Mucosa of descending colon (tissue), 3 donors: ENCODE results near the gene MYO5B. TPM values are rescaled to one million over a fixed set of nuclear protein-coding genes. Genes with fewer than 3 reads are reported as not detected.

Source experiments
- ATAC-seq: fragments of 200-7000 bp; cut with Tn5 transposase; one replicate; pipeline ENCODE4 v1.9.1; 2020; ENCODE audit warnings: mild to moderate bottlenecking, moderate library complexity
- DNase-seq, 3 donors: peaks; one replicate each; pipeline ENCODE4 v3.0.0-alpha.2; 2020
- H3K36me3 ChIP-seq: fragments of 200-600 bp; one replicate; pipeline ENCODE4 v1.8.0; 2021; ENCODE audit warnings: low read depth, mild to moderate bottlenecking
- H3K4me1 ChIP-seq: fragments of 200-600 bp; one replicate; pipeline ENCODE4 v1.8.0; 2021; ENCODE audit warnings: low read depth, mild to moderate bottlenecking
- H3K4me3 ChIP-seq: fragments of 200-600 bp; one replicate; pipeline ENCODE4 v1.8.0; 2021; ENCODE audit warnings: mild to moderate bottlenecking
- H3K9me3 ChIP-seq: fragments of 200-600 bp; one replicate; pipeline ENCODE4 v1.8.0; 2021; ENCODE audit warnings: mild to moderate bottlenecking
- intact Hi-C, 2 donors: fragments of 100-400 bp; cut with DNase I in 1 of 2; cut with micrococcal nuclease in 1 of 2; formaldehyde crosslinking; loops; one replicate each; pipeline versions ENCODE4 v1.11.0 to v1.11.1; 2022; cut with DNase I, micrococcal nuclease
- total RNA-seq, 3 donors: library from RNA; stranded (reverse); fragmentation: NEBNext Ultra II Directional in 2 of 3; extraction: Animal tissue kit (Norgen Biotek cat#: 25700) in 2 of 3; gene quantifications; one replicate each; pipeline versions ENCODE4 v1.2.1 to v1.2.4, GENCODE V29; 2021 to 2023
- TF ChIP-seq, protein P1 (sequence below): fragments of 200-600 bp; IDR thresholded peaks from one replicate; pipeline ENCODE4 v1.8.0; 2022; ENCODE audit warnings: antibody characterized with exemption, mild to moderate bottlenecking
- donor health status: DM: no; HTN: no; CAD: no; lungs with moderate emphysema.
- donor health status: DM: no; HTN: no; CAD: no.
- donor health status: DM: no; HTN: yes; CAD: no.

MYO5B gene
- total RNA-seq, 3 donors from 2014 or later: 52.7 to 179 (median 120) TPM

DNA sequence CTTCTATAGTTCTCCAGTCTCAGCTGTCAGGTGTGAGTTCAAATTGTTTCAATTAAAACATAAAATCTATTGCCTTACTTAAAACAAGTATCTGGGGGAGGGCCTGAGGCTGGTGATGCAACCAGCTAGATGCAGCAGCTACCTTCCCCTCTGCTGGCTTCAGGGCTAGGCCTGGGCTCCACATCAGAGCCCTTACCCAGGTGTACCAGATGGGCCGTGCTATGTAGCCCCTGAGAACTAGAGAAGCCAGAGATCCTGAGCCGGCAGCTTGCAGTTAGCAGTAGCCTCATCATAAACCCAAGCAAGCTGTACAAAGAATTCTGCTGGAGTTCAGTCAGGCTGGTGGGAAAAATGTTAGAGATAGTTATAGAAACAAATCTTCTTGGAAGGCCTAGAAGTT lies 284.0 kb downstream of the MYO5B start:
- no peaks in the 10 kb centered on the region for H3K9me3 ChIP-seq
- H3K36me3 ChIP-seq: no peaks in the 10 kb centered on the region
- ATAC-seq: no peak
- no peaks in the 10 kb centered on the region for H3K4me1 ChIP-seq
- intact Hi-C loops: no loop called here
- no peak for DNase-seq
- TF ChIP-seq, protein P1, sequence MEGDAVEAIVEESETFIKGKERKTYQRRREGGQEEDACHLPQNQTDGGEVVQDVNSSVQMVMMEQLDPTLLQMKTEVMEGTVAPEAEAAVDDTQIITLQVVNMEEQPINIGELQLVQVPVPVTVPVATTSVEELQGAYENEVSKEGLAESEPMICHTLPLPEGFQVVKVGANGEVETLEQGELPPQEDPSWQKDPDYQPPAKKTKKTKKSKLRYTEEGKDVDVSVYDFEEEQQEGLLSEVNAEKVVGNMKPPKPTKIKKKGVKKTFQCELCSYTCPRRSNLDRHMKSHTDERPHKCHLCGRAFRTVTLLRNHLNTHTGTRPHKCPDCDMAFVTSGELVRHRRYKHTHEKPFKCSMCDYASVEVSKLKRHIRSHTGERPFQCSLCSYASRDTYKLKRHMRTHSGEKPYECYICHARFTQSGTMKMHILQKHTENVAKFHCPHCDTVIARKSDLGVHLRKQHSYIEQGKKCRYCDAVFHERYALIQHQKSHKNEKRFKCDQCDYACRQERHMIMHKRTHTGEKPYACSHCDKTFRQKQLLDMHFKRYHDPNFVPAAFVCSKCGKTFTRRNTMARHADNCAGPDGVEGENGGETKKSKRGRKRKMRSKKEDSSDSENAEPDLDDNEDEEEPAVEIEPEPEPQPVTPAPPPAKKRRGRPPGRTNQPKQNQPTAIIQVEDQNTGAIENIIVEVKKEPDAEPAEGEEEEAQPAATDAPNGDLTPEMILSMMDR: no peak
- H3K4me3 ChIP-seq: no peak overlapping the region

DNA sequence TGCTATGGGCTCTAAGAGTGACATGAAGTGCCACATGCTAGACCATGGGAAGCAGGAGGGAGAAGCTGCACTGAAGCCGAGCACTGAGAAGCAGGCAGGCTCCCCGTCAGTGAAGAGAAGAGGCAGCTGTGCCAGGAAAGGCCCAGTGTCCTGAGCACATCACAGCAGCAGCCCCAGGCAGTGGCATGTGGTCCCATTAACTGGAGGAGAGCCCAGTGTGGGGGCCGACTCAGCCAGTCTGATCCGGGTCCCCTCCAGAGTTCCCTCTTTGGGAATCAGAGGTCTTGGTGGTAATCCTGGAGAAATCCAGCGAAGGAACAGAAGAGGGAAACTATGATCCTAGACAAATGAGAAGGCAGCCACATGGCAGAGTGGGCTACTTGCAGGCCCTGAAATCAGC lies 284.9 kb downstream of the MYO5B start:
- TF ChIP-seq, protein P1: no peak
- no peaks in the 10 kb centered on the region for H3K4me1 ChIP-seq
- DNase-seq: no peak
- ATAC-seq: no peak
- intact Hi-C loops: no loop called here
- H3K4me3 ChIP-seq: no peak overlapping the region
- no peaks in the 10 kb centered on the region for H3K9me3 ChIP-seq
- H3K36me3 ChIP-seq: no peaks in the 10 kb centered on the region

DNA sequence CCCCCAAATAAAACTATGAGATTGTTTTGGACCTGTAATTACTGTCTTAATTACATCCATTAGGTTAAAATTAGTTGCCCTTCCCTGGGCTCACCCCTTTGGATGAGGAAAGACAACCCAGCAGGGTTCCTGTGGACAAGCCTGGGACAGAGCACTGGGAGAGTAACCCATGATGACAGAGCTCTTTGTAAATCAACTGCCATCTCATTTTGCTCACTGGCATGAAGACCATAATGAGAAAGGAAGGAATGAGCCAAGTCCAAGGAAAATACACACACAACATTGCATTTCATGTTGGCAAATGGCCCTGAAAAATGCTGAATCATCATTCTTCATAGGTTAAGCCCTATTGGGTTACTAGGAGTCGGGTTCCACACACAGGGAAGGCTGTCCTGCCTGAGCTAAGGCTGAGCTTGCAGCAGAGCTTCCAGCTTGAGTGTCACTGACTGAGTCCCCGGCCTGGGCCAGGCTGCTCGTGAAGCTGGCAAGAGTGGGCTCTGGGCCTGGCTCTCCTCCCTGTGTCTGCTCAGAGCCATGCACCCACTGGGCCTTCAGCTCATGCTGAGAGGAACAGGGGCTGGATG lies 287.5 kb downstream of the MYO5B start:
- DNase-seq: no peak
- intact Hi-C loops: no loop called here
- Histone ChIP-seq H3K4me1 (no peaks in the 10 kb centered on the region), H3K4me3 (no peak overlapping the region), H3K36me3 (no peaks in the 10 kb centered on the region), H3K9me3 (no peaks in the 10 kb centered on the region)
- TF ChIP-seq, protein P1: no peak
- no peak for ATAC-seq

DNA sequence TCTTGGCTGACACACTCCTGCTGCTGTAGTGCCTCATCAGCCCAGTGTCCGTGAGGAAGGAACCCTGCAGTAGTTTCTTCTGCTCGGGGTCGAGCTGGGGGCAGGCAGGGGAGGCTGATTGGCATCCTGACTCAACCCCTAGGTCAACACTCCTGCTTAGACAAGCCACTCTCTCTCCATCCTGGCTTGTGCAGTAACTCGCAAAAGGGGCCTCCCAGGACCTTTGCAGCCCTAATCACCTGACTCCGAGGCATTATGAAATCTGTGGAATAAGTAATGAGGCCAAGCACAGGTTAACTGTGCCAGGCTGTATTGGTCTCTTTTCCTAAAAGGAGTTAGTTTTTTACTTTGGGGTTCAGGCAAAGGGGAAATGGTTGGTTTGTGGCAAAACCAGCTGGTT lies 289.2 kb downstream of the MYO5B start:
- H3K9me3 ChIP-seq: no peaks in the 10 kb centered on the region
- no peak overlapping the region for H3K4me3 ChIP-seq
- no peaks in the 10 kb centered on the region for H3K4me1 ChIP-seq
- intact Hi-C loops: no loop called here
- TF ChIP-seq, protein P1: no peak
- H3K36me3 ChIP-seq: no peaks in the 10 kb centered on the region
- no peak for ATAC-seq
- no peak for DNase-seq

DNA sequence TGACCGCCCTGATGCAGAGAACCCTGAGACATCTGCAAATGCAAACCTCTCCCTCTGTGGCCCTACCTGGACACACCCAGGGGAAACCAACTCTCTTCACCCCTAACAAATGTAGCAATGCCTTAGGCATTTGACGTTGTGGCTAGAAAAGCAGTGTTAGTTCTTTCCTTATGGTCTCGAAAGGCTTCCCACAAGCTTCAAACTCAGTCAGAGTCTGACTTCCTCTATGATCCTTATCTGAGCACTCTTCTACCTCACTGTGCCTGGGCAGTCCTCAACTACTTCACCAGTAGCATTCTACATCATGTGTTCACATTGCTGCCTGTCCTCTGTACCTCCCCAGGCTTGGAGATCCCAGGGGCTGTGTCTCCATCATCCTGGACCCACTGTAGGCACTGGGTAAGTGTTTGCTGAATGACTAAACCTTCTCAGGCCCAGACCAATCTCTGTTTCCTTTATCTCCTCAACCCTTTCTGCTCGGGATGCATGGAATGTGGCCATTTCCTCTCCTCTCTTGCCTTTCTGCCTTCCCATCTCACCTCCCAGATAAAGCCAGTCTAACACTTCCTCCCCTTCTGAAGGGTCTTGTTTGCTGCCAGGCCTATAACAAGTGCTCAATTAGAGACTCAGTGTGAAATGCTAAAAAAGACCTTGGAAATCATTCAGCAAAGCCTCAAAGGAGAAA lies 289.9 kb downstream of the MYO5B start:
- no peak overlapping the region for H3K4me3 ChIP-seq
- TF ChIP-seq, protein P1: no peak
- H3K36me3 ChIP-seq: no peaks in the 10 kb centered on the region
- DNase-seq (no peak), ATAC-seq (no peak)
- intact Hi-C loops: no loop called here
- H3K4me1 ChIP-seq: no peaks in the 10 kb centered on the region
- H3K9me3 ChIP-seq: no peaks in the 10 kb centered on the region
